ENCODE data around the gene CD300A. TPM values are rescaled to one million over a fixed set of nuclear protein-coding genes. Genes with fewer than 3 reads are reported as not detected.
A peak's percentile ranks its signal among the peaks of the same experiment; 100 is the strongest.

The CD300A gene
- total RNA-seq, 1 experiment from 2014 or later = not detected

GRCh38 chr17:74455025-74455545, 11.3 kb upstream of the CD300A start:
- Histone ChIP-seq H2AFZ (ENCODE audit: low read length) (no peak overlapping the region), H3K36me3 (ENCODE audit: low read depth, low read length) (no peaks in the 10 kb centered on the region), H3K9me3 (ENCODE audit: low read length) (no peaks in the 10 kb centered on the region), H3K4me2 (ENCODE audit: low read length) (0 out of 2 replicates have a peak overlapping the region, but pooled peaks have one; percentile 100), H3K27ac (ENCODE audit: low read length) (no peak overlapping the region), H3K4me1 (ENCODE audit: insufficient read depth, low read length) (peaks cover 14% of the 10 kb centered on the region), H3K79me2 (ENCODE audit: low read length) (no peaks in the 10 kb centered on the region), H3K9me2 (replicated peaks; ENCODE audit: low read length) (no peaks in the 10 kb centered on the region), H4K20me1 (ENCODE audit: low read length) (no peaks in the 10 kb centered on the region), H3K27me3 (ENCODE audit: low read length) (no peaks in the 10 kb centered on the region), H3F3A (ENCODE audit: low read length, unreplicated experiment) (no peaks in the 10 kb centered on the region), H3K4me3 (ENCODE audit: low read length) (no peak overlapping the region), H3K9ac (ENCODE audit: low read length) (no peak overlapping the region)
- DNase-seq (no peak), ATAC-seq (no peak)
- no TSS peak for BruUV-seq (replicated peaks)
- CTCF ChIA-PET = interaction anchor here (0.6 to 4.1 kb wide), 4 partner anchors 73 to 114 kb away, joined by 3 to 47 read pairs (median 10); no protein-coding TSS in a partner anchor
- intact Hi-C loops (cut with micrococcal nuclease) = no loop called here
- POLR2A ChIA-PET (ENCODE audit: unreplicated experiment) = no interaction called here
- TF ChIP-seq EZH2phosphoT487 (IDR thresholded peaks at IDR 0.05; ENCODE audit: borderline replicate concordance, low read length) = no peak
- TF ChIP-seq EZH2 (IDR thresholded peaks at IDR 0.05; ENCODE audit: low read length, unreplicated experiment) = no peak
- no peak for TF ChIP-seq CTCF (conservative IDR thresholded peaks at IDR 0.05; ENCODE audit: low read depth, low read length)

- Histone ChIP-seq H4K20me1 (ENCODE audit: low read length) (no peaks in the 10 kb centered on the region), H2AFZ (ENCODE audit: low read length) (no peak overlapping the region), H3K27ac (ENCODE audit: low read length) (no peak overlapping the region), H3K36me3 (ENCODE audit: low read depth, low read length) (no peaks in the 10 kb centered on the region), H3F3A (ENCODE audit: low read length, unreplicated experiment) (no peaks in the 10 kb centered on the region), H3K9me2 (replicated peaks; ENCODE audit: low read length) (no peaks in the 10 kb centered on the region), H3K27me3 (ENCODE audit: low read length) (no peaks in the 10 kb centered on the region), H3K79me2 (ENCODE audit: low read length) (no peaks in the 10 kb centered on the region), H3K9me3 (ENCODE audit: low read length) (no peaks in the 10 kb centered on the region), H3K9ac (ENCODE audit: low read length) (no peak overlapping the region), H3K4me3 (ENCODE audit: low read length) (no peak overlapping the region), H3K4me2 (ENCODE audit: low read length) (no peak overlapping the region), H3K4me1 (ENCODE audit: insufficient read depth, low read length) (peaks cover 14% of the 10 kb centered on the region)
- CTCF ChIA-PET = interaction anchor here (0.6 to 4.1 kb wide), 3 partner anchors 74 to 88 kb away, joined by 3 to 47 read pairs (median 17); no protein-coding TSS in a partner anchor
- BruUV-seq (replicated peaks) = no TSS peak
- POLR2A ChIA-PET (ENCODE audit: unreplicated experiment) = interaction anchor here (0.6 kb wide), 1 partner anchor 77 kb away, joined by 6 read pairs; no protein-coding TSS in a partner anchor
- DNase-seq = no peak
- intact Hi-C loops (cut with micrococcal nuclease) = loop anchor here (2.0 kb wide), 1 partner anchor 47 kb away; no protein-coding TSS in a partner anchor
- ATAC-seq = no peak
- TF ChIP-seq CTCF (conservative IDR thresholded peaks at IDR 0.05; ENCODE audit: low read depth, low read length) = no peak
- TF ChIP-seq EZH2 (IDR thresholded peaks at IDR 0.05; ENCODE audit: low read length, unreplicated experiment) = no peak
- no peak for TF ChIP-seq EZH2phosphoT487 (IDR thresholded peaks at IDR 0.05; ENCODE audit: borderline replicate concordance, low read length)
Measured at GRCh38 chr17:74455821-74456220, 10.6 kb upstream of the CD300A start.
